Chondrocyte (in vitro differentiated cells): Measurements from ENCODE around the gene GRM8. TPM values are rescaled to one million over a fixed set of nuclear protein-coding genes. Genes with fewer than 3 reads are reported as not detected.

ENCODE experiments used
- DNase-seq: peaks from one replicate; pipeline ENCODE4 v3.0.0; 2021; ENCODE audit warnings: mixed read lengths, low spot score
- H3K27ac Mint-ChIP-seq: one replicate; pipeline ENCODE4 v1.8.0; 2021; ENCODE audit warnings: mild to moderate bottlenecking, moderate library complexity, mixed read lengths; ENCODE audit not compliant: unreplicated experiment
- H3K27me3 Mint-ChIP-seq: 2 replicates; pipeline ENCODE4 v1.8.0; 2021; ENCODE audit warnings: low read depth, mixed read lengths
- H3K36me3 Mint-ChIP-seq: 2 replicates; pipeline ENCODE4 v1.8.0; 2021; ENCODE audit warnings: low read depth, mixed read lengths
- H3K4me1 Mint-ChIP-seq: 2 replicates; pipeline ENCODE4 v1.8.0; 2021; ENCODE audit warnings: low read depth, mild to moderate bottlenecking, mixed read lengths
- H3K4me3 Mint-ChIP-seq: one replicate; pipeline ENCODE4 v1.8.0; 2021; ENCODE audit warnings: mild to moderate bottlenecking, moderate library complexity, mixed read lengths; ENCODE audit not compliant: unreplicated experiment
- H3K9me3 Mint-ChIP-seq: 2 replicates; pipeline ENCODE4 v1.8.0; 2021; ENCODE audit warnings: low read depth, mixed read lengths
- total RNA-seq: library from RNA; stranded (reverse); gene quantifications from 3 replicates; pipeline ENCODE4 v1.2.1, GENCODE V29; 2021
- TF ChIP-seq, protein P1 (sequence below): fragments of 200-600 bp; sonication (generic); IDR thresholded peaks from 2 replicates; pipeline ENCODE4 v1.5.0; 2021; ENCODE audit warnings: antibody characterized with exemption, mild to moderate bottlenecking, moderate library complexity

The GRM8 gene
- total RNA-seq, 1 donor from 2014 or later, result not detected

DNA sequence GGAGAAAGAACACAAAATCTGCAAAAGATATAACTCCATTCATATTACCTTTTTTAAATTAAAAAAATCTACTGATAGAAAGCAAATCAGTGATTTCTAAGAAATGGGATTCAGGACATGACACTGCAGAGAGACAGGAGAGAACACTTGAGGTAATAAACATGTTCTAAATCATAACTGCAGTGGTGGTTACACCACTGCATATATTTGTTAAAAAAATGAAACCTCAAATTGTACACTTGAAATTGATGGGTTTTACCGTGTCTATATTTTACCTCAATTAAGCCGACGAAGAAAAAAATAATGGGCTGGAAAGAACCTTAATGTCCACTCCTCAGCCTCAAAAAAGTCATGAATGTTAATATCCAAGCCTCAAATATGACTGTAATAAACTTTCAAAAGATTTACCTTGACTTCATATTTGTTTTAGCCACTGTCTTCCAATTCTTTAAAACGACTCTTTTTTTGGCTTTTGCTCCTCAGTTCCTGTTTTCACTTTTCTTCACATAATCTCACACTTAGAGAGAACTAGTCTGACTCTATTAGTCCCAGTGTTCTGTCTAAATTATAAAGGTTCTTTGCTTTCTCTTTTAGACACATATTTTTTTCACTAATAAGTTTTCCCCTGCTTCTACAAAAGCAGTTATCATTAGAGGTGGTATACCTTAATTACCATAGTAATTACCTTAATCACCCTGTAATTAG is 502.4 kb downstream of the GRM8 start:
- H3K4me1 Mint-ChIP-seq, result no peaks in the 10 kb centered on the region
- no peak overlapping the region for H3K4me3 Mint-ChIP-seq
- H3K9me3 Mint-ChIP-seq, result peaks cover 6% of the 10 kb centered on the region
- no peaks in the 10 kb centered on the region for H3K27me3 Mint-ChIP-seq
- TF ChIP-seq, protein P1, sequence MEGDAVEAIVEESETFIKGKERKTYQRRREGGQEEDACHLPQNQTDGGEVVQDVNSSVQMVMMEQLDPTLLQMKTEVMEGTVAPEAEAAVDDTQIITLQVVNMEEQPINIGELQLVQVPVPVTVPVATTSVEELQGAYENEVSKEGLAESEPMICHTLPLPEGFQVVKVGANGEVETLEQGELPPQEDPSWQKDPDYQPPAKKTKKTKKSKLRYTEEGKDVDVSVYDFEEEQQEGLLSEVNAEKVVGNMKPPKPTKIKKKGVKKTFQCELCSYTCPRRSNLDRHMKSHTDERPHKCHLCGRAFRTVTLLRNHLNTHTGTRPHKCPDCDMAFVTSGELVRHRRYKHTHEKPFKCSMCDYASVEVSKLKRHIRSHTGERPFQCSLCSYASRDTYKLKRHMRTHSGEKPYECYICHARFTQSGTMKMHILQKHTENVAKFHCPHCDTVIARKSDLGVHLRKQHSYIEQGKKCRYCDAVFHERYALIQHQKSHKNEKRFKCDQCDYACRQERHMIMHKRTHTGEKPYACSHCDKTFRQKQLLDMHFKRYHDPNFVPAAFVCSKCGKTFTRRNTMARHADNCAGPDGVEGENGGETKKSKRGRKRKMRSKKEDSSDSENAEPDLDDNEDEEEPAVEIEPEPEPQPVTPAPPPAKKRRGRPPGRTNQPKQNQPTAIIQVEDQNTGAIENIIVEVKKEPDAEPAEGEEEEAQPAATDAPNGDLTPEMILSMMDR, result no peak
- DNase-seq, result no peak
- H3K36me3 Mint-ChIP-seq, result no peaks in the 10 kb centered on the region
- no peak overlapping the region for H3K27ac Mint-ChIP-seq

DNA sequence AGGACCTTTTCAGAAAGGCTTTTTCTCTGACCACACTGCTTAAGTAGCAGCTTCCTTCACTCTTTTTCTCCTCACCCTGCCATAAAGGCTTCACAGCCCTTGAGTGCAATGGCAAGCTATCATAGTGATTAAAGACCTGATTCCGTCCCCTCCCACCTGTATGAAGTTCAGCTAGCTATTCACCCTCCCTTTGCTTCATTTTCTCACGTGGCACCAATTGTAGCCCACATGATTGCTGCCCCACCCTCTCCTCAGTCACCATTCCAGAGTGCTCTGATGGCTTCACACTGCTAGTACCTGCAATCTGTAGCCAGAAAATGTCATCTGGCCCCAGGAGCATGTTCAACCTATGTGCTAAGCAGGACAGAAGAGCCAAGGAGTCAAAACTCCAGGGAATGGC is 523.8 kb downstream of the GRM8 start:
- no peak overlapping the region for H3K4me3 Mint-ChIP-seq
- peaks cover 15% of the 10 kb centered on the region for H3K4me1 Mint-ChIP-seq
- H3K36me3 Mint-ChIP-seq, result no peaks in the 10 kb centered on the region
- H3K9me3 Mint-ChIP-seq, result peaks cover 2% of the 10 kb centered on the region
- TF ChIP-seq, protein P1, result no peak
- H3K27me3 Mint-ChIP-seq, result no peaks in the 10 kb centered on the region
- H3K27ac Mint-ChIP-seq, result peak overlapping the region; percentile 10
- no peak for DNase-seq

DNA sequence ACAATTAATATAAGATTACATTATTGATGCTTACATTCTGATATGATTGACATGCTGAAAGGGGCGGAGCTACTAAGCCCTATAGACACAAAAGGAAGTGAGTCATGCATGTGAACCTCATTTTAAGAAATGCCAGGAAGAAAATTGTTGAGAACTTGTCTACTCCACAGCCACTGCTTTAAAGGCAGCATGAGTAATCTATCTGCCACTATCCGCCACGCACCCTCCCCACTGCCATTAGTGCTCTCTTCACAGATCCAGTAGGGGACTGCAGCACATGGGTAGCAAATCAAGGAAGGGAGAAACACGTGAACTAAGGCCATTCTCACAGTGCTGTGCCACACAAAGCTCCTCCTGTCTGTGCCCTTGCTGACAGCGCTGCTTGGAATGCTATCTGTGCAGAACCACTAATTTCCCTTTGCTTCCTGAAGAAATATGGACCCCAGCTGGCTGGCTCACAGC is 524.8 kb downstream of the GRM8 start:
- peak overlapping the region; percentile 26 for H3K4me3 Mint-ChIP-seq
- H3K4me1 Mint-ChIP-seq, result peaks cover 15% of the 10 kb centered on the region
- TF ChIP-seq, protein P1, result no peak
- no peak for DNase-seq
- peak overlapping the region; percentile 81 for H3K27ac Mint-ChIP-seq
- H3K27me3 Mint-ChIP-seq, result no peaks in the 10 kb centered on the region
- peaks cover 2% of the 10 kb centered on the region for H3K9me3 Mint-ChIP-seq
- H3K36me3 Mint-ChIP-seq, result no peaks in the 10 kb centered on the region

DNA sequence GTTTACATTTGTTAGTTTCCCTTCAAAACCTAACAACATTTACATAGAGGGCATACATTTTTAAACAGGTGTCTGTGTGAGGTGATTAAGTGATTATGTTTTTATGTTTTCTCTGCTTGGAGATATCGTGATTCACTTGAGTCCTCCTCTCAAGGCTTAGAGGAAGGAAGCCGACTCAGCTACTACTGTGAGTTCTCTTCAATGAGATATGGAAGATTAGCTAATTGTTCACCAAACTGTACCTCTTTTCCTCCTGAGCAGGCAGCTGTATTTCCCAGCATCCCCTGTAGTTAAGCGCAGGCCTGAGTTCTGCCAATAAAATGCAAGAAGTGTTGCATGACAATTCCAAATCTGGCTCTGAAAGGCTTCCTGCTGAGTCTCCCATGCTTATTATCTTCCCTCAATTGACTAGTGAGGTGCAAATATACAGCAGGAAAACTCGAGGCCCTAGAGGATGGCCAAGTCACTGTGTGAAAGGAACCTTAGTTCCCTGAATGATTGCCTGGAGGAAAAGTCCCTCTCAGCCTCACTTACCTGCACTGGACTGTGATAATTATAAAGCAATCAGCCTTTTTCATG is 528.7 kb downstream of the GRM8 start:
- TF ChIP-seq, protein P1, result no peak
- Mint-ChIP-seq H3K4me1 (peaks cover 15% of the 10 kb centered on the region), H3K36me3 (no peaks in the 10 kb centered on the region), H3K4me3 (no peak overlapping the region), H3K27me3 (no peaks in the 10 kb centered on the region), H3K9me3 (peaks cover 2% of the 10 kb centered on the region), H3K27ac (no peak overlapping the region)
- DNase-seq, result no peak

DNA sequence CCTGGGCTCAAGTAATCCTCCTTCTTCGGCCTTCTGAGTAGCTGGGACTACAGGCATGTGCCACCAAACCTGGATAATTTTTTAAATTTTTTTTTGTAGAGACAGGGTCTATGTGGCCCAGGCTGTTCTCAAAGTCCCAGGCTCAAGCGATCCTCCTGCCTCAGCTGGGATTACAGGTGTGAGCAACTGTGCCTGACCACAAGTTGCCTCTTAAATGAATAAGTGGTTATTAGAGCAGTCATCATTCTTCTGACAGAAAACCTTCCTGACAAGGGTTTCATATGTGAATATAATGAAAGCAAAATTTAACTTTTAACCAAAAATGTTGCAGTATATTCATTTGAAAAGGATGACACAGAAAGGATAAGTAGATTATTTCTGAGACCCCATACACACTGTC is 532.5 kb downstream of the GRM8 start:
- TF ChIP-seq, protein P1, result no peak
- Mint-ChIP-seq H3K4me1 (no peaks in the 10 kb centered on the region), H3K27me3 (no peaks in the 10 kb centered on the region), H3K27ac (no peak overlapping the region), H3K9me3 (no peaks in the 10 kb centered on the region), H3K36me3 (no peaks in the 10 kb centered on the region), H3K4me3 (no peak overlapping the region)
- no peak for DNase-seq
